GF-D8 (cell line): Measurements from ENCODE around the gene EGR2.

ENCODE experiments used
- DNase-seq: peaks from one replicate; lab custom pipeline; 2025; lab: John Stamatoyannopoulos, UW

EGR2 gene

DNA sequence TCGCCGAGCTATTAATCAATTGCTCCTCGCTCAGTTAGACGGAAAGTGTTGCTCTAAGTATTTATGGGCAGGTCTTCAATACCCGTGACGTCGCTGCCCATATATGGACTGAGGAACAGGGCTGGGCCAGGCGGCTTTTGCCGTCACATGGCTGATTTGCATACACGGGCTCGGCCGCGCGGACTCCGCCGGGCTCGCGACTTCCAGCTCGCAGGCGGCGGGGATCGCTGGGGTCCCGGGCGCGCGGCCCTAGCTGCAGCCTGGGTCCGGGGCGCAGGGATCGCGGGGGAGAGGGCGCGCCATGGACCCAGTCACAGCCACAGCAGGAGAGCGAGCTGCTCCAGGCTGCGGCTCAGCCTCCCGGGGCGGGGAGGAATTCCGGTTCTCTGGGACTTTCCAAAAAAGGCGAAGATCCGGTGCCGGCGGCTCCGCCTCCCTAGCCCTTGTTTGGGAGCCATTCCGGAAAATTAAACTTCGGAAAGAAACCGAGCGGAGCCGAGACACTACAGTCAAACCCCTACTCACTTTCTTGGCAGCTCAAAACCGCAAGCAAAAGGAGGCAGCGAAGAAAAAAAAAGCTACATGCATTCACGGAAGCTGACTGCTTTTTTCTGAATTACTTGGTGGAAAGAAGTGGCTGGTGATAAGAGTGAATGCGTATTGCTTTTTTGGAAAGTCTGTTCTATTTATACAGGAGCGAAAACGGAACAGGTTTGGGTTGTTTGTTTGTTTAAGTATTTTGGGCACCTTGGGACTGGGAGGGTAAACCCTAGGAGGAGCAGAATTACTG is at the start of gene EGR2:
EGR2 (minus strand) TSS at position 36 of the 790 bp plus-strand sequence. CDS start 337 bp downstream, outside the sequence.
- peak; percentile 77 for DNase-seq

DNA sequence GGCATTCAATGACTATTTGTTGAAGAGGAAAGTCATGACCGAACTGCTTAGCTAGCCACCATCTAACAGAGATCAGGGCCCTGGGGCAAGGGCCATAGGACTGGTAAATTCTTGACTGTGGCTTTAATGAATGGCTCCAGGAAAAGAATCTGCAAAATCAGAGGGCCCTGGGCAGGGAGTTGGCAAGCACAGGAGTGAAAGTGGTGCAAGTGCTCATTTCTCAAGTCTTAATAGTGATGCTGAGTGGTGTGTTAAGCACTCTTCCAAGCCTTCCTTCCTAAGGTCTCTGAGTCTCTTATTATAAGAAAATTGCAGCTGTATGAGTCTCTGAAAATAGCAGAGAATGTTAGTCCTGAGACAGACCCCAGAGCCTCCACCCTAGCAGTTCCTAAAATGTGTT is 46.3 kb upstream of the EGR2 start:
- no peak for DNase-seq

DNA sequence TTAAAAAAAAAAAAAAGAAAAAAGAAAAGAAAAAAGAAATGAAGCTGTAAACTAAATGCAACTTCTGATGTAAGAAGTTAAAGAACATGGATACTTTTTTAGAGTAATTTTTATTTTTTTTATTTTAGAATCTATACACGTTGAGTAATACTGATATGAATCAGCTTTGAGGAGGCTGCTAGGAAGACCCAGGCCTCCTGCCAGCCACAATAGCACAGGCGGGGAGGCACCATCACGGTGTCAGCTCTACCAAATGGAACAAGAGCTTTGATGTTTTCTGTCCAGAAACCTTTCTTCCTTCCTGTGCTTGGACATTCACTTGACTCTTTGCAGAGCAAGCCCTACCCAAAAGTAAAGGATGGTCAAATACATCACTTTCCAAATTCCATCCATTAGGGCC is 45.3 kb upstream of the EGR2 start:
- DNase-seq, result no peak

DNA sequence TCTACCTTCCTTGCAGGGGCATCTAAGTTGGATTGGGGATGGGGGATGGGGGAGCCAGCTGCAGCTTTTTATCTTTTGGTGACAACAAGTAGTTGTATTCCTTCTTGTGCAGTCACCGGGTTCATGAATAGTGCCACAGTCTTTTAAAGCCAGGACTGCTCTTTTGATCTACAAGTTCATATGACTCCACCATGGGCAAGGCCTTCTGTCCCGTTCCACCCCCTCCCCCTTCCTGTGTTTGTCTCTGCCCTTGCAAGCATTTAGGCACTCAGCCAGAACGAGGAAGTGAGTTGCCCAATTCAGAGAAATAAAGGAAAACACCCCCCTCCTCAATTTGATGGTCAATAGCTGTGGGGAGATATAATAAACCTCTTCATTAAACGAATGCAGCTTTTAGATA is 44.8 kb upstream of the EGR2 start:
- no peak for DNase-seq

DNA sequence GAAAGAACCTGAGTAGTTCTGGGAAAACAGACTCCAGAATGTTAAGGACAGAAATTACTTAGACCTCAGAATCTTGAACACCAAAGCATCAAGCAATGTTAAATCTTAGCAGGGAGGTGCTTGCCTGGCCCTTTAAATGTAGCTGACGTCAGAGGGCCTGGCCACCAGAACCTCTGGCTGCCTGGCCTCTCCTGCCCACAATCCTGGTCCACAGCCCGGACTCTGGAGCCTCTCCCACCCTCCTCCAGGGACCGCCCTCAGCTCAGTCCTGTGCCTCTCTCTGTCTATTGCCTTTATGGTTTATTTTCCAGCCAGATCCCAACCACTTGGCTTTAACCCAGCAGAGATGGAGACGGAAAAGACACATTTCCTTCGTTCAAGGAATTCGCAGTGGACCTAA is 42.2 kb upstream of the EGR2 start:
- no peak for DNase-seq

DNA sequence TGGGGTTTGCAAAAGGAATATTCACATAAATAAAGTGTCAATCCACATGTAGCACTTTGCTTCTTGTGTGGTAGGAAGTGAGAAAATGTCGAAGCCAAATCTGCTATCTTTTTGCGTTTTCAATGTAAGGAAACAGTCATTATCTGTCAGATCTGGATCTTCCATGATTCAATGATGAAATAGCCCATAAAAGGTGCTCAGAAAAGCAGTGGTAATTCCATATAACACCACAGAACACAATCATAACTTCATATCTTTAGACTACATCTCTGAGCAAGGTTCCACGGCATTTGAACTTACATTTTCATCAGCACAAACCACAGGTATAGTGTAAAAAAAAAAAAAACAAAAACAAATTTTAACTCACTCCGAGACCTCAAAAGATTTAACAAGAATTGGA is 39.9 kb upstream of the EGR2 start:
- DNase-seq, result no peak

DNA sequence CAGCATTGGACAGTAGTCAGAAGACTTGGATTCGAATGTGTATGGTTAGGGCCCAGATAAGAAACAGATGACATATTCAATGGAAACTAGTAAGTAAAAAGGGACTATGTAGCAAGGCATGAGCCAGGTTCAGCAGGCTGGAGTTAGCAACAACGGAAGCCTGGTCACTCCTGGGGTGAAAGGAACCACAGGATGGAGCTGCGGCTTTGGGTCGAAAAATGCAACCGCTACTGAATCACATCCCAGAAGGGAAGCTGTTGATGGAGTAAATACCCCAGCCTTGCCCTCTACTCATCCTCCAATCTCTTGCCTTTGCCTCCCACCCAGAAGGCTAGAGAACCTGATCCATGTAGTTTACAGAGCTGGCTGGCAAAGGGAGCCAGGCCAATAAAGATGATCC is 37.5 kb upstream of the EGR2 start:
- peak; percentile 38 for DNase-seq

DNA sequence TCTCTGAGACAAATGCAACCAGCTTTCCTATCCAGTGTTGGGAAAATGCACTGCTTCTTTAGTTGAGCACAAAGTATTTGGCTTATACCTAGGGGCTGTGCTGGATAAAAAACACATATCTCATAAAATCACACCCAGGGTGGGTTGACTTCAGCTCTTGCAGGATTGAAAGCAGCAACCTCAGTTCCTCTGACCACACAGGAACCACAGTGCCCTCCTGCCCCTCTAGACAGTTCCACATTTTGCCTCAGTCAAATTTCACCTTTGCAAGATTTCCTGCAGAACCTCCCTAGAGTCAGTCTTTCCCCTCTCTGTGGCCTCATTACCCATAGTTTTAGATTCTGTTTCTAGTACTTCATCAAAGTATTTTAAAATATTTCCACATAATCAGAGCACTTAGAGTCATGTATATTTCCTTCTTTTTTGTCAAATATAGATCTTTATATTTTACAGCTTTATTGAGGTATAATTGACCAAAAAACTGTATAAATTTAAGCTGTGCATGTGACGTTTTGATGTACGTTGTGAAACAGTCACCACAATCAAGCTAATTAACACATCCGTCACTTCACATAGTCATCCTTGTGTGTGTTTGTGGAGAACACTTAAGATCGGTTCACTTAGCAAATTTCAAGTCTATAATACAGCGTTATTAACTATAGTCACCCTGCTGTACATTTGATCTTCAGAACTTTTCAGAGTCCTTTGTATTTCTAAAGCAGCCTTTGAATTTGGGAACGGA is 37.0 kb upstream of the EGR2 start:
- peak; percentile 68 for DNase-seq

DNA sequence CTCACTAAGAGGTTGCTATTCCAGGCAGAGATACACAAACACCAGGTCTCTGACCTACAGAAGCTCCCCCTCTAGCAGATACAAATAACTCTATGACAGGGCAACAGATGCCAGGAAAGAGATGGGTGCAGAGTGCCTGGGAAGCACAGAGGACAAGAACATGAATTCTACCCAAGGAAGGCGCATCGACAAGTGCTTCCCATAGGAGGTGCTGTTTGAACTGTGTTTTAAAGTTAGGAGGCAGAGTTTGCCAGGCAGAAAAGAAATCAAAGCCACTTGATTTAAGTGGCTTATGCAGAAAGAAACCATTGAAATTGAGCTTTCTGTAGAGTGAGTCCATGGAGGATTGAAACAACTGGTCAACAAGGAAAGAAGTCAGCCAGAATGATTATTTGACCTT is 35.3 kb upstream of the EGR2 start:
- no peak for DNase-seq

DNA sequence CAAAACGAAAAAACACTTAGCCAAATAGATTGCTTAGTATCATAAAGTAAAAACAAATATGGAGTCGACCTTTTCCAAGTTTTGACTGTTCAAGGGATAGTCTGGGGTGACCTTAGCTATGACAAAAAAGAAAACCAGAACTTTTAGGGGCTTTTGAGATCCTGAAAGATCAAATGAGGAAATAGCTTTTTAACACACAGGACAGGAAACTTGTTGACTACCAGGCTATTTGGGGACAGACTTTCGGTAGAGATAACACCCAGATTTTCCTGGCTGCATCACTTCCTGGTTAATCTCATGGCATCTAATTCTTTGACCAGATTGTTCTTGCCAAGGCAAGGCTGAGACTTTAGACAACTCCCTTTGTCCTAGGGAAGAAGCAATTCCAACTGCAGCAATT is 34.5 kb upstream of the EGR2 start:
- peak; percentile 43 for DNase-seq

DNA sequence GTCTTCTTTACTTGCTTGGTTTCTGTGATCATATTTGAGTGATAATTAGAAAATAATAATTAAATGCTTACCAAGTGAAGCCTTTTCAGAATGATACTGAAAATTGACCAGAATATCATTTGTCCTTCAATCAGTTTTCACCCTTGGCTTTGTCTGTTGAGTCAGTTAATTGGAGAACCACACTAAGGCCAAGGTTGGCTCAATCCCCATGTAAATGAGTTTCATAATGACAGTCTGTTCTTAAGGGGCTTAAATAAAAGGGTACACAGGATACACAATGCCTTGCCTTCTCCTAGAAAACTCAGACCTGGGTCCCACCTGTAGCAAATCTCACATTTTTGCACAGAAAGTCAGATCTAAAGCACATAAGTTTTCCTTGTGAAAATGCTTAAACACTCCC is 31.3 kb upstream of the EGR2 start:
- DNase-seq, result no peak

DNA sequence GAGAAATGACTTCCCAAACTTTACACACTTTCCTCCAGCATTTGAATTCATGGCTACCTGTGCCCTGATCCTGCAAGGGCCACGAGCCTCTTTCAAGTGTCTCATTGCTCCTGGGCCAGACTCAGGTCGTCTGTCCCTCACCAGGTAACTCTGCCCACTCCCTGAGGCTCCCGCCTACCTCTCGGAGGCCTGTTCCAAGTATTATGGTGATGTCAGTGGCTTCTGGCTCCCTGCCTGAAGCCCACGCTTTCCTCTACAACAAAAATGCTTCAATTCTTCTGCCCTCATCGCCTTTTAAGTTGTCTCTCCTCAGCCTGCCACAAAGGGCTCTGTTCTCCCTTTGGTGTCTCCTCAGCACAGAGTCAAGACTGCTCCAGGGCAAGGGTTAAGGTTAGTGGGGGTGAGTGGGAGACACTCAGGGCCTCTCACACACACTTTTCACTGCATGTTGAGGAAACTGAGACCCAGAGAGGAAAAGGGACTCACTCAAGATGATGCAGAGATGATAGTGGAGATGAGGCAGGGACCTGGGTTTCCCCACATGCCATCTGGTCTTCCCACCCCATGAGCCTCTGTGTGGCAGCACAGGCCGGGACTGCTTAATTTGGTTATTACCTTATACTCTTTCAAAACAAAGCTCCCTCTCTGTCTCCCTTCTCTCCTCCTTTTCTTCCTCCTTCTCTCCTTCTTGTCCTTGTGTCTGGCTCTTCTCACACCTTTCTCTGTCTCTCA is 28.3 kb upstream of the EGR2 start:
- DNase-seq, result no peak

DNA sequence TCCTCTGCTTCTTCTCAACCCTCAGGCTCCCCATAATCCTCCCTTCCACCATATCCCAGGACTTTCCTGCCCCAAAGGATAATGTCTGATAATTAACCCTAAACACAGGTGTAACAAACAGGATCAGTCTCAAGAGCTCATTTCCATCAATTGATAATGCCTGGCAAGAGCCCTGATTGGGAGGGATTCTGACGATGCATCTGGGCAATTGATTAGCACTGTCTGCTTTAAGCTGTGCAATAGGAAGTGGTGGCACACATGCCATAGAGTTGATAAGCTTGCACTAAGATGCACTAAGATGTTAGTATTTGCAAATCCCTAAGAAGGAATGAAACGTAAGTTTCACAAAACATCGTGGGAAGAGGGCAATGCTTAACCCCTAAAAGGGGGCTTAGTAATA is 27.4 kb upstream of the EGR2 start:
- DNase-seq, result no peak

DNA sequence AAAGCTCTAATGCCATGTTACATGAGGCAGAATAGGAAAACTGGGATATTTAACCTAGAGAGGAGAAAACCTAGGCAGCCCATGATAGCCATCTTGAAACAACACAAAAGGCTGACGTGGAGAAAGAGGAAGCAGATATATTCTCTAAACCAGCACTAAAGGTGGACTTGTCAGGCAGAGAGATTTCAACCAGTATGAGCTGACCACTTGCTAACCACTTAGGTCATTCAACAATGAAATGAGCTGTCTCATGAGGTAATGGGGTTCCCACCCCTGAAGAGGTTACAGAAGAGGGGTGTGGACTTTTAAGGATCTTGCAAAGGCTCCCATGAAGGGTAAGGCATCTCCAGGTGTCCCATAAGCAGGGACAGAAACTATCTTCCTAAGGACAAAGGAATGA is 26.8 kb upstream of the EGR2 start:
- no peak for DNase-seq

DNA sequence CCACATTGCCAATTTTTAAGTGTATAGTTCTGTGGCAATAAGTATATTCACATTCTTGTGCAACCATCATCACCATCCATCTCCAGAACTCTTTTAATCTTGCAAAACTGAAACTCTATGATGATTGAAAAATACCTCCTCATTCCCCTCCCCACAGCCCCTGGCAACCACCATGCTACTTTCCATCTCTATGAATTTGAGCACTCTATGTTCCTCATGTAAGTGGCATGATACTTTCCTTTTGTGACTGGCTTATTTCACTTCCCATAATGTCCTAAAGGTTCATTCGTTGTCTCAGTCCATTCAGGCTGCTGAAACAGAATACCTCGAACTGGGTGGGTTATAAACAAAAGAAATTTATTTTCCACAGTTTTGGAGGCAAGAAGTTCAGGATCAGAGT is 23.4 kb upstream of the EGR2 start:
- DNase-seq, result no peak

DNA sequence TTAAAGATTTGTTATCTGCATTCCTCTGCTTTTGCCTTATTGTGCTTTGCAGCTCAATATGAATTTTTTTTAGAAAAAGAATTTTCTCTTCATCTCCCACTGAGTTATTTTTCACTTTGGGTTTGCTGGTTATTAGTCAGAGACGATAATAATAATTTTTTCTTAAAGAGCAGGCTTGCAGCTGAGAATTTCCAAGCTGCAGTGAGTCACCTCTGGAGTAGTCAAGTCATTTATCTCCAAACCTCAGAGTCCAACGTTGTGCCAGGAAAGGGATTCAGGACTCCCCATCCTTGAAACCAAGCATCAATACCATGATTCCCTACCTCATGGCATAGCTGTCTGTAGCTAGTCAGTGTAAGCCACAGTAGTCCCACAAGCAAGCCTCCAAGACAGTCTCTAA is 15.2 kb upstream of the EGR2 start:
- no peak for DNase-seq

DNA sequence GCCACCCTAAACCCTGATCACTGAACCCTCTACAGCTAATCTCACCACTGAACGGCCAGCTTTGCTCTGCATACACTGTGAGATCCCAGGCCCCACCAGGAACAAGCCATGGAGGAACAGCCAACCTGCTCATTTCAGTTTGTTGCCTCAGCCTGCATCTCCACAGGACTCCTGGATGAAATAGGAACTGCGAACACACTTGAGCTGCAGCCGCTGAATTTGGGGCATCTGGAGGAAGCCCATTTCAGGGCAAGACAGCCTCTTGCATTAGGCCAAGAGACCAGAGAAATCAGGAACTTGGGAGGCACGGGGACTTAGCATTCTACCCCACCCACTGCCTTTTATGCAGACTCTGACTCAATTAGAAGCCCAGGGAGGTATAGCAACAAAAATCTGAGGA is 14.5 kb upstream of the EGR2 start:
- DNase-seq, result no peak

DNA sequence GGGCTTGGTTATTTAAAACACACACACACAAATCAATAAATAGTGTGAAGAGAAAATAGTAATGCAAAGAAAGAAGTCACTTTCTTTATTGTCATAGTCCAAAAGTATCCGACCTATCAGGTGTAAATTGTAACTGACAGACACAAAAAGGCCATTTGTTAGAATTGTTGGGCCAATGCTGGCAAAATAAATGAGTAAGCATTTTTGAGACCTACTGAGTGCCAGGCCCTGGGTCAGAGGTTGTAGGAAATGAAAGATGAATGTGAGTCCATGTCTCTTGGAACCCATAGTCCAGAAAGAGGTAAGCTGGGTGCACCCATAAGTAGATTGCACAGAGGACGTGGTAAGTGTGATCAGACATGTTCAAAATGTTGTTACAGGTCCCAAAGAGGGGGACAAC is 13.5 kb upstream of the EGR2 start:
- no peak for DNase-seq

DNA sequence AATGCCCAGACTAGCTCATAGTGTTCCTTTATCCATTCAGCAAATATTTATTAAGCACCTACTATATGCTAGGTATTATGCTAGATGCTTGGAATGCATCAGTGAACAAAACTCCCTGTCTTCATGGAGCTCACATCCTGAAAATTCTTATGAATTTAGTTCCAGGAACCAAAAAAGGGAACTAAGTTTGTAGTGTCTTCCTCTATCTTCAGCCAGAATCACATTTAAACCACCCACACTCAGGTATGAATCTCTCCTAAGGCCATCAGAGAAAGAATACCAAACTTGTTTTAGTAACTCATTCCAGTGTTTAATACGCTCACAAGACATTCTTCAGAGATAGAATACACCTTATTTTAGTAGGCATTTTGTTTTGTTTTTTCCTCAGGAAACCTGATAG is 10.1 kb upstream of the EGR2 start:
- no peak for DNase-seq

DNA sequence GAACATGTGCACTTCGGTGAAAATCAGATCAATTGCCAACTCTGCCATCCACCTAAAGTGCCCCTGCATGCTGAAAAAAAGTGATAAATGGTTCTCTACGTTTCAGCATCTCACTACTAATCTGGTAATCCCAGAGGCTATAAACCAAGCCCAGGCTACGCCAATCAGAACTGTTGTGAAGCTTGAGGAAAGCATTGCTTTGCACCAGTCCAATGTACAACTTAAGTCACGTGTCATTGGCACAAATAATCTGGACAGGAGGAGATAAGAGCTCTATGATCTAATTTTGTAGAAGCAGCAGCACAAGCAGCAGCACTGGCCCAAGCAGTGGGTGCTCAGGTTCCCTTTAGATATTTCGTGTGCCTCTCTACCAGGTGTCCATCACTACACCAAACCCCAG is 4.4 kb upstream of the EGR2 start:
- DNase-seq, result no peak

DNA sequence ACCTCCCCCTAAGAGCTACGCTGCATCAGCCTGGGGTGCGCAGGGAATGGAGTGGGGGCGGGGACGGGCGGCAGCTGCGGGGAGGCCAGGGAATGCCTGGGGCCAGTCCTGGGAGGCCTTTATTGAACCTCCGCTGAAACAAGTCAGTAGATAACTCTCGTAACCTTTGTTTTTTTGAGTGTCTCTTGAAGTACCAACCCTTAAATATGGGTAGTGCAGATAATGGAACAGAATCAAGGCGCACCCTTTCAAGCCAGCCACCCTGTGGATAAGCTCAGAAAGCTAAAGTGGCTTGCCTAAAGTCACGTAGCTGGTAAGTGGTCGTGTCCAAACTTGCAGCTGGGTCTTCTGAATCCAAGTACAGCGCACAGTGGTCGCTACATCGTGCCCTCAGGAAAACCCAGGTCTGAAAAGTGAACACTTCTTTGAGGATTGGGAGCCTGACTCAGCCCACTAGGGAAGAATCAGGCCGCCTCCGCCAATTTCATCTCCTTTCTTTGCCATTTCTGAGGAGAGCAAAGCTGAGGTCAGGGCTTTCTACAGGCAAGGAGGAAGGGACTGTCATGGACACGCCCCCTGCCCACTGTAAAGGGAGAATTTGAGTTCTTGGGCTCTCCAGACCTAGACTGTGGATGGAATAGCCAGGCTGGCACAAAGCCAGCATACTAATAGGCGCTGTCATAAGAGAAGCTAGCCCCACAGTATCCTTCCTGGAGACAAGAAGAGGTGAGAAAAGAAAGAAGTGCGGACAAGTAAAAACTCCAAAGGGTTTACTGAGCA is 3.2 kb upstream of the EGR2 start:
- no peak for DNase-seq

DNA sequence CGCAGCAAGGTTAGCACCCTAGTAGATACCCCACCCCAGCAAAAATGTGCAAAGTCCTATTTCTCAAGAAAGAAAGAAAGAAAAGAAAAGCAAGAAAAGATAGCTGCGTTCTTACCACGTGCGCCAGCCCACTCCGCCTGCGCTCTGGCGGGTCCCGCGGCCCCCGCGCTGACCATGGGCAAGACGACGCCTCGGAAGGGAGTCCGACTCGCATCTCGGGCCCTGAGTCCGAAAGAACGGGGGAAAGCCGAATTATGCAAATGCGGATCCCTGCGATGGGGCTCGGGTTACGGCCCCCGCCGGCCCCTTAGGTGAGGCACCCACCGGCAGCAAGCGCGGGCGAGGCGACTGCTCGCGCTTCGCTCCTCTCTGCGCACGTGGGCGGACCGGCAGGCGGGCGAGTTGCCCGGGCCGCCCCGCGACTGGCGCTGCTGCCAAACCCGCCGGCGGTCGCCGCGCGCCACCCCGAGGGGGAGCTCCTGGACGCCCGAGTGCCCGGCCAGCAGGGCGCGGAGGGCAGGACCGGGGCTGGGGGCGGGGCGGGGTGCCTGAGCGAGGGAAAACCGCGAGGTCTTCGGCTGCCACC is 2.4 kb upstream of the EGR2 start:
- DNase-seq, result no peak
